Stimulated activated CD8-positive, alpha-beta memory T cell treated with anti-CD3 and anti-CD28 coated beads, Interleukin-15, amount 100 ng/mL, for 24 hours (primary cell): Measurements from ENCODE around the gene RBM5.
A peak's percentile ranks its signal among the peaks of the same experiment; 100 is the strongest.
"Not testable (repeated sequence)": the region's sequence is repeated elsewhere in the genome, so short reads cannot be mapped to it uniquely, and the experiment has no call there.

Source experiments
- DNase-seq: peaks from one replicate; pipeline ENCODE4 v3.0.0-alpha.2; 2020; ENCODE audit warnings: low read depth

Gene RBM5

GRCh38 chr3:50088725-50089608 lies at the start of gene RBM5:
TSS of gene RBM5 (plus strand) at chr3:50088919. CDS start at chr3:50090435, 1,516 bp downstream.
- peak; percentile 64 for DNase-seq

- no peak for DNase-seq
These were observed 43.7 kb upstream of the RBM5 start for GRCh38 chr3:50044976-50045375.

- no peak for DNase-seq
These were observed 41.3 kb upstream of the RBM5 start for GRCh38 chr3:50047426-50047825.

- no peak for DNase-seq
These were observed 38.4 kb upstream of the RBM5 start for GRCh38 chr3:50050361-50050760.

- no peak for DNase-seq
These were observed 31.0 kb upstream of the RBM5 start for GRCh38 chr3:50057756-50058155.

GRCh38 chr3:50068134-50068533 lies 20.6 kb upstream of the RBM5 start:
- DNase-seq = no peak

GRCh38 chr3:50078091-50078490 lies 10.6 kb upstream of the RBM5 start:
- no peak for DNase-seq

GRCh38 chr3:50078622-50079021 lies 10.1 kb upstream of the RBM5 start:
- DNase-seq = no peak

- not testable (repeated sequence) for DNase-seq
These were observed 3.8 kb upstream of the RBM5 start for GRCh38 chr3:50084951-50085350.

- DNase-seq = no peak
These were observed 858 bp downstream of the RBM5 start for GRCh38 chr3:50089609-50089945.

GRCh38 chr3:50090984-50091383 lies 2.3 kb downstream of the RBM5 start:
- no peak for DNase-seq

GRCh38 chr3:50095352-50095998 lies 6.8 kb downstream of the RBM5 start:
- no peak for DNase-seq

- DNase-seq = no peak
These were observed 11.7 kb downstream of the RBM5 start for GRCh38 chr3:50100386-50100785.

GRCh38 chr3:50100956-50101845 lies 12.5 kb downstream of the RBM5 start:
- DNase-seq = no peak

- no peak for DNase-seq
These were observed 13.8 kb downstream of the RBM5 start for GRCh38 chr3:50102558-50102957.

GRCh38 chr3:50111757-50112156 lies 23.0 kb downstream of the RBM5 start:
- DNase-seq = no peak

GRCh38 chr3:50112462-50112861 lies 23.7 kb downstream of the RBM5 start:
- DNase-seq = no peak

GRCh38 chr3:50117120-50117519 lies 28.4 kb downstream of the RBM5 start:
- DNase-seq = no peak

GRCh38 chr3:50118237-50118636 lies 29.5 kb downstream of the RBM5 start:
- DNase-seq = no peak

GRCh38 chr3:50119786-50120185 lies 31.1 kb downstream of the RBM5 start:
- DNase-seq = no peak

GRCh38 chr3:50120364-50121071 lies 31.8 kb downstream of the RBM5 start:
- DNase-seq = no peak
